Gastroesophageal sphincter (tissue), 3 donors: ENCODE results near the gene CARS2.

ENCODE experiments used
- EP300 ChIP-seq: sonication (generic); formaldehyde crosslinking; IDR thresholded peaks from one replicate; pipeline ENCODE4 v1.6.1; 2017; ENCODE audit warnings: antibody characterized with exemption, mild to moderate bottlenecking
- POLR2A ChIP-seq, 2 donors: fragments of 450-650 bp; IDR thresholded peaks; one replicate each; pipeline ENCODE4 v1.6.1; 2017; ENCODE audit warnings: antibody characterized with exemption in 2 of 2, mild to moderate bottlenecking in 2 of 2, moderate library complexity in 1 of 2
- POLR2AphosphoS5 ChIP-seq: sonication (generic); formaldehyde crosslinking; IDR thresholded peaks from one replicate; pipeline ENCODE4 v1.6.1; 2017; ENCODE audit warnings: antibody characterized with exemption
- TF ChIP-seq, protein P1 (sequence below), 4 experiments: fragments of 200-600 bp in 2 of 4; fragments of 450-650 bp in 2 of 4; sonication (generic) in 1 of 4; IDR thresholded peaks; one replicate each; pipeline ENCODE4 v1.5.1; 2017 to 2019; ENCODE audit warnings: antibody characterized with exemption in 4 of 4, mild to moderate bottlenecking in 2 of 4, moderate library complexity in 2 of 4

DNA sequence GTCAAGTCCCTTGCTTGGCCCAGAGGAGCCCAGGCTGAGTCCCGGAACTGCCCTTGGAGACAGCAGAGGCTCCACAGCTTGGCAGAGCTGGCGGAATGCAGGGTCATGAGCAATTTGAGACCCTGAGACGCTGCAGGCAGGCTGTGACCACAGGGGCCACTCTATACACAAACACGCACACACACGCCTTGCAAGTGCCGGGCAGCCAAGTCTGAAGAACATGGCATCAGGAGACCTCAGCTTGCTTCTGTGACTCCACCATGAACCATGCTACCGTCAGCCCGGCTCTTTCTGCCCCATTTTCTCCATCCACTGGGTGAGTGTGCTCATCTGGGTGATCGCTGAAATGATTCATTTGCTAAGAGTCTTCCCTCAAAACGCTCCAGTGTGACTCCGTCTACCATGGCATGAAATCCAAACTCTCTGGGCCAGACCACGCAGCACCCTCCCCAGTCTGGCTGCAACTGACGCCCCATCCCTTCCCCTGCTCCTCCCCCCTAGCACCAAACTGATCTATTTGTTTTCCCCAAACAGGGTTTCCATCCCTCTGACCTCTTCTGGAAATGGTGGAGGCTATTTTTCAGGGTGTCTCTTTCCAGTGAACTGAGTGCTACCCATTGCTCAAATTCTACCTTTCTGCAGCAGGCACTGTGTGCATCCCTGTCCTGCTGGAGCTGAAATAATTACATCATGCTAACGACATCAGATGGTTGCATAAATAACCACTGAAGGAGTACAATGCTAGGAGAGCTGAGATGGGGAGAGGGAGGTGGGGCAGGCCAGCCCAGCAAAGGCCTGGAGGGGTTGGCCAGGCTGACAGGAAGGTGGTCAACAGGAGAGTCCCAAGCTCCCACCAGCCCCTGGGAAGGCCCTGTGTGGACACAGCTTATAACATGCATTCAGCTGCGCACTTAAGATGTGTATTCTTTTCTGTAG is 3.1 kb downstream of the CARS2 start:
- TF ChIP-seq, protein P1, sequence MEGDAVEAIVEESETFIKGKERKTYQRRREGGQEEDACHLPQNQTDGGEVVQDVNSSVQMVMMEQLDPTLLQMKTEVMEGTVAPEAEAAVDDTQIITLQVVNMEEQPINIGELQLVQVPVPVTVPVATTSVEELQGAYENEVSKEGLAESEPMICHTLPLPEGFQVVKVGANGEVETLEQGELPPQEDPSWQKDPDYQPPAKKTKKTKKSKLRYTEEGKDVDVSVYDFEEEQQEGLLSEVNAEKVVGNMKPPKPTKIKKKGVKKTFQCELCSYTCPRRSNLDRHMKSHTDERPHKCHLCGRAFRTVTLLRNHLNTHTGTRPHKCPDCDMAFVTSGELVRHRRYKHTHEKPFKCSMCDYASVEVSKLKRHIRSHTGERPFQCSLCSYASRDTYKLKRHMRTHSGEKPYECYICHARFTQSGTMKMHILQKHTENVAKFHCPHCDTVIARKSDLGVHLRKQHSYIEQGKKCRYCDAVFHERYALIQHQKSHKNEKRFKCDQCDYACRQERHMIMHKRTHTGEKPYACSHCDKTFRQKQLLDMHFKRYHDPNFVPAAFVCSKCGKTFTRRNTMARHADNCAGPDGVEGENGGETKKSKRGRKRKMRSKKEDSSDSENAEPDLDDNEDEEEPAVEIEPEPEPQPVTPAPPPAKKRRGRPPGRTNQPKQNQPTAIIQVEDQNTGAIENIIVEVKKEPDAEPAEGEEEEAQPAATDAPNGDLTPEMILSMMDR (IDR thresholded peaks at IDR 0.05), result no peak
- TF ChIP-seq POLR2A (IDR thresholded peaks at IDR 0.05), result no peak
- TF ChIP-seq POLR2AphosphoS5, result no peak
- TF ChIP-seq EP300, result no peak
